GM20000 (cell line): ENCODE measurements around the gene PTPRM.

ENCODE experiments used
- DNase-seq: peaks from one replicate; pipeline ENCODE4 v3.0.0; 2012; ENCODE audit warnings: low spot score
- TF ChIP-seq, protein P1 (sequence below): IDR thresholded peaks from 2 replicates; pipeline ENCODE4 v1.5.1; 2012; ENCODE audit warnings: mild to moderate bottlenecking, control low read depth; ENCODE audit errors: extremely low read depth, missing control alignments

The PTPRM gene

DNA sequence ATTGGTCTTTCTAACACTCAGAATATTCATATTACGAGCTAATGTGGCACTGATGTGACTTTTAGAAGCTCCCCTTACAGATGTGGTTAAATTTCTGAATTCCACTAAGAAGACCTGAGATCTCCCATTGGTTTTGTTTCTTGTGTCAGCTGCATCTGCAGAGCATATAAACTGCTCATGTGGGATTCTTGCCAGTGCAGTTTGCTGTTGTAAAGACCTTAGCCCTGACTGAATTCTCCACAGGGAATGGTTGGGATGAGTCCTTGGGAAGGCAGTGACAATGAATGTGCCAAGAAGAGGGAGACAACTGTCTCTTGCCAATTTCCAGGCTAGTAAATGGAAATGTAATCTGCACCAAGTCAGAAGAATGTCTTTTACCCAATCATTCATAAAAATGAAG is 94.1 kb downstream of the PTPRM start:
- TF ChIP-seq, protein P1, sequence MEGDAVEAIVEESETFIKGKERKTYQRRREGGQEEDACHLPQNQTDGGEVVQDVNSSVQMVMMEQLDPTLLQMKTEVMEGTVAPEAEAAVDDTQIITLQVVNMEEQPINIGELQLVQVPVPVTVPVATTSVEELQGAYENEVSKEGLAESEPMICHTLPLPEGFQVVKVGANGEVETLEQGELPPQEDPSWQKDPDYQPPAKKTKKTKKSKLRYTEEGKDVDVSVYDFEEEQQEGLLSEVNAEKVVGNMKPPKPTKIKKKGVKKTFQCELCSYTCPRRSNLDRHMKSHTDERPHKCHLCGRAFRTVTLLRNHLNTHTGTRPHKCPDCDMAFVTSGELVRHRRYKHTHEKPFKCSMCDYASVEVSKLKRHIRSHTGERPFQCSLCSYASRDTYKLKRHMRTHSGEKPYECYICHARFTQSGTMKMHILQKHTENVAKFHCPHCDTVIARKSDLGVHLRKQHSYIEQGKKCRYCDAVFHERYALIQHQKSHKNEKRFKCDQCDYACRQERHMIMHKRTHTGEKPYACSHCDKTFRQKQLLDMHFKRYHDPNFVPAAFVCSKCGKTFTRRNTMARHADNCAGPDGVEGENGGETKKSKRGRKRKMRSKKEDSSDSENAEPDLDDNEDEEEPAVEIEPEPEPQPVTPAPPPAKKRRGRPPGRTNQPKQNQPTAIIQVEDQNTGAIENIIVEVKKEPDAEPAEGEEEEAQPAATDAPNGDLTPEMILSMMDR: no peak
- no peak for DNase-seq

GRCh38 chr18:7662866-7663265 is 95.8 kb downstream of the PTPRM start:
- no peak for DNase-seq
- TF ChIP-seq, protein P1: no peak

DNA sequence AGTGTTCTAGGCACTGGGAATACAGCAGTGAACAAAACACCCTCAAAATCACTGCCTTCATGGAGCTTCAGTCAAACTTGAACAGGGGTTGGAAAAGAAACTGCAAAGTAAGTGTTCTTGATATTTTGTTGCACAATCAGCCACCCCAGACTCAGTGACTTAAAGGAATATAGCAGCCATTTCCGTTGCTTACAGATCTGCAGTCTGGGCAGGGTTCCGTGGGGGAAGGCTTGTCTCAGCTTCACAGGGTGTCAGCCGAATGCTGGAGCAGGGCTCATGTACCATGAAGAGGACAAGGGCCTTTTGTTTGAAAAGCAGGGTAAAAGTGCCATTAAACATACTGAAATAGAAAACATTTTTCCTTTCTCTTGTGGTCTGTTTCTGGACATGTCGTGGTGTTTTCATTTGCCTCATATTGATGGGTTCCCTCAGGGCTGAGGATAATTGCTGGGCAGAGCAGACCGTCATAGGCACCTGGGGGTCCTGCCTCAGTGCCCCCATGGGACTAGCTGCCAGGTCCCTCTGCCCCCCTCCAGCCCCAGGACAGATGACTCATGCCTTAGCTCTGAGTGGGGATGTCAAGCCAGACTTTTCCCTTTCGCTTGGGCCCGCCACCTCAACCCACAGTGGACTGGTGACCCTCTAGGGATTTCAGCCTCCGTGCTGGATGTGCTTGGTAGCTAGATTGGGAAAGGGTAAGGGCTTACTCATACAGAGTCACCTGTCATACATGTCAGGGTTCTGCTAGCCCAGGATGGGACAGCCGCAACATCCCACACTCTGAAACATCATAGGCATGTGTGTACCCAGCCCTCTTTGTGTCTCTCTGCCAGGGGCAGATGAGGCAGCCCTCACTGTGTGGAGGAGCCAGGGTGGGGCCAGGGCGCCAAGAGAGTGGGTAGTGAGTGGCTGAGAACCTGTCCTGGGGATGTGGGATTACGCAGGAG is 96.5 kb downstream of the PTPRM start:
- TF ChIP-seq, protein P1: no peak
- no peak for DNase-seq

- TF ChIP-seq, protein P1: no peak
- no peak for DNase-seq
Observed at GRCh38 chr18:7666195-7666776, 99.2 kb downstream of the PTPRM start.

GRCh38 chr18:7668392-7668791 is 101.3 kb downstream of the PTPRM start:
- DNase-seq: no peak

GRCh38 chr18:7669361-7669760 is 102.2 kb downstream of the PTPRM start:
- TF ChIP-seq, protein P1: no peak
- DNase-seq: no peak

More at GRCh38 chr18:7668392-7668791, 101.3 kb downstream of the PTPRM start:
- TF ChIP-seq, protein P1: no peak

DNA sequence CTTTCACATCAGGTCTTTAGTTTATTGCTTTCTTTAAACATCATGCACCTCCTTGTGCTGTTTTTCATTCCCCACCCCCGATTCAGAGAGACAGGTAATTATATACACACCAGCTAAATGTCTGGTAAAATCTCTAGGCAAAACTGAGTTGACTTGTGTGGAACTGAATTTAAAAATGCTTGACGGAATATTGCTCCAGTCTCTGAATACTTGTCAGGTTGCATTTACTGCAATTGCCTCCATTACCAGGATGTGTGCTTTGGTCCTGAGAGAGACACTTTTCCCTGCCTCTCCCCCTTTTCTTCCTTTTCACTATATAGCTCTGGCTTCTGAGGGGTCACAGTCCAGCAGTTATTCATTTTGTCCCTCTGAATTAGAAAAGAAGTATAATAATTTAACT is 104.0 kb downstream of the PTPRM start:
- DNase-seq: no peak

More for the DNA sequence above, 104.0 kb downstream of the PTPRM start:
- TF ChIP-seq, protein P1: no peak
